CD4-positive, alpha-beta T cell treated with Interleukin-2 at 100 ng/mL for 4 hours (primary cell): ENCODE data around the gene ST3GAL3.
"Not testable (repeated sequence)": the region's sequence is repeated elsewhere in the genome, so short reads cannot be mapped to it uniquely, and the experiment has no call there.

Experiments
- DNase-seq: peaks from one replicate; pipeline ENCODE4 v3.0.0-alpha.2; 2020; ENCODE audit warnings: low spot score

Gene ST3GAL3

GRCh38 chr1:43757343-43758053, 50.2 kb downstream of the ST3GAL3 start:
- DNase-seq = no peak

- no peak for DNase-seq
Observed at GRCh38 chr1:43760745-43761317, 53.5 kb downstream of the ST3GAL3 start.

- peak; percentile 54 for DNase-seq
Observed at GRCh38 chr1:43763497-43763973, 56.2 kb downstream of the ST3GAL3 start.

- DNase-seq = no peak
Observed at GRCh38 chr1:43764581-43764980, 57.2 kb downstream of the ST3GAL3 start.

GRCh38 chr1:43766086-43766784, 58.9 kb downstream of the ST3GAL3 start:
- DNase-seq = no peak

GRCh38 chr1:43766818-43767525, 59.6 kb downstream of the ST3GAL3 start:
- DNase-seq = no peak

- no peak for DNase-seq
Observed at GRCh38 chr1:43768168-43768567, 60.8 kb downstream of the ST3GAL3 start.

- no peak for DNase-seq
Observed at GRCh38 chr1:43769350-43769908, 62.1 kb downstream of the ST3GAL3 start.

- DNase-seq = no peak
Observed at GRCh38 chr1:43770111-43770510, 62.8 kb downstream of the ST3GAL3 start.

GRCh38 chr1:43772978-43773377, 65.6 kb downstream of the ST3GAL3 start:
- no peak for DNase-seq

- no peak for DNase-seq
Observed at GRCh38 chr1:43773821-43774220, 66.5 kb downstream of the ST3GAL3 start.

GRCh38 chr1:43774359-43774758, 67.0 kb downstream of the ST3GAL3 start:
- no peak for DNase-seq

- no peak for DNase-seq
Observed at GRCh38 chr1:43776043-43776761, 68.9 kb downstream of the ST3GAL3 start.

- DNase-seq = not testable (repeated sequence)
Observed at GRCh38 chr1:43777916-43778315, 70.6 kb downstream of the ST3GAL3 start.

- no peak for DNase-seq
Observed at GRCh38 chr1:43779266-43779665, 71.9 kb downstream of the ST3GAL3 start.

- DNase-seq = no peak
Observed at GRCh38 chr1:43779805-43780403, 72.6 kb downstream of the ST3GAL3 start.

GRCh38 chr1:43781574-43781973, 74.2 kb downstream of the ST3GAL3 start:
- DNase-seq = no peak

GRCh38 chr1:43783096-43783670, 75.8 kb downstream of the ST3GAL3 start:
- no peak for DNase-seq

GRCh38 chr1:43783671-43784205, 76.4 kb downstream of the ST3GAL3 start:
- no peak for DNase-seq

GRCh38 chr1:43786201-43786958, 79.0 kb downstream of the ST3GAL3 start:
- no peak for DNase-seq
